Activated T-helper 17 cell treated with anti-CD3 and anti-CD28 coated beads, Interleukin-2, amount 50 U/mL, for 72 hours (primary cell): ENCODE data around the gene LRRC4C. TPM values are rescaled to one million over a fixed set of nuclear protein-coding genes. Genes with fewer than 3 reads are reported as not detected.

Experiments
- ATAC-seq: fragments of 150-1000 bp; cut with Tn5 transposase; replicated peaks from 2 replicates; pipeline ENCODE4 v1.10.0; 2021; ENCODE audit warnings: mild to moderate bottlenecking, moderate library complexity
- H3K27ac Mint-ChIP-seq: one replicate; pipeline ENCODE4 v1.8.0; 2022; ENCODE audit warnings: mixed read lengths
- H3K27me3 Mint-ChIP-seq: one replicate; pipeline ENCODE4 v1.8.0; 2022; ENCODE audit warnings: mixed read lengths
- H3K36me3 Mint-ChIP-seq: one replicate; pipeline ENCODE4 v1.8.0; 2022; ENCODE audit warnings: low read depth, mild to moderate bottlenecking, mixed read lengths
- H3K4me1 Mint-ChIP-seq: one replicate; pipeline ENCODE4 v1.8.0; 2022; ENCODE audit warnings: mixed read lengths
- H3K4me3 Mint-ChIP-seq: one replicate; pipeline ENCODE4 v1.8.0; 2022; ENCODE audit warnings: mild to moderate bottlenecking, mixed read lengths
- H3K9me3 Mint-ChIP-seq: one replicate; pipeline ENCODE4 v1.8.0; 2022; ENCODE audit warnings: mixed read lengths
- total RNA-seq, 2 donors: library from RNA; stranded (reverse); gene quantifications; one replicate each; pipeline ENCODE4 v1.2.3, GENCODE V29; 2022

The LRRC4C gene
- total RNA-seq, 2 donors from 2014 or later: not detected

DNA sequence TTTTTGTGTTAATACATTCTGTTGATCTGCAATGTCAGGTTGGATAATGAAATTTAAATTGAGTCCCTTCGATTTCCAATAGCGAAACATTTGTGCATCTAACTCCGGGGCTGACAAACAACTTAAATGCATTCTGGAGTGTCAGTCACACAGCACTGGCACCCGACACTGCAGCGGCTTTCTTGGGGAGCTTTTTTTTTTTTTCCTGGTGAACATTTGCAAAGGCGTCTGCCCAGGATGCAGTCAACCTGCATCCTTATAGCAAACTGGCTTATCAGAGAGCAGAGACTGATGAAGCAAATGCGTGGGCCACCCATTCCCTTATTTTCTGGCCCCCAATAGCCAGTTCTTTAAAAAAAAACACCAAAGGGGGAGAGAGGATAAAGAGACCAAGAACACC is 1167.7 kb downstream of the LRRC4C start:
- no peaks in the 10 kb centered on the region for H3K36me3 Mint-ChIP-seq
- no peak overlapping the region for H3K4me3 Mint-ChIP-seq
- peaks cover 6% of the 10 kb centered on the region for H3K4me1 Mint-ChIP-seq
- no peak for ATAC-seq
- H3K27ac Mint-ChIP-seq: no peak overlapping the region
- H3K9me3 Mint-ChIP-seq: no peaks in the 10 kb centered on the region
- H3K27me3 Mint-ChIP-seq: peaks cover 11% of the 10 kb centered on the region

- Mint-ChIP-seq H3K27me3 (peaks cover 11% of the 10 kb centered on the region), H3K36me3 (no peaks in the 10 kb centered on the region), H3K27ac (no peak overlapping the region), H3K4me3 (no peak overlapping the region), H3K4me1 (peaks cover 6% of the 10 kb centered on the region), H3K9me3 (no peaks in the 10 kb centered on the region)
- ATAC-seq: no peak
Observed at GRCh38 chr11:40291329-40291728, 1168.1 kb downstream of the LRRC4C start.

- H3K9me3 Mint-ChIP-seq: peaks cover under 1% of the 10 kb centered on the region
- peaks cover 11% of the 10 kb centered on the region for H3K27me3 Mint-ChIP-seq
- no peaks in the 10 kb centered on the region for H3K36me3 Mint-ChIP-seq
- no peak overlapping the region for H3K27ac Mint-ChIP-seq
- no peak overlapping the region for H3K4me3 Mint-ChIP-seq
- ATAC-seq: no peak
- peaks cover 6% of the 10 kb centered on the region for H3K4me1 Mint-ChIP-seq
Observed at GRCh38 chr11:40290171-40290631, 1169.3 kb downstream of the LRRC4C start.

- H3K27me3 Mint-ChIP-seq: peaks cover 11% of the 10 kb centered on the region
- H3K36me3 Mint-ChIP-seq: no peaks in the 10 kb centered on the region
- ATAC-seq: no peak
- no peak overlapping the region for H3K4me3 Mint-ChIP-seq
- H3K9me3 Mint-ChIP-seq: peaks cover 6% of the 10 kb centered on the region
- H3K27ac Mint-ChIP-seq: no peak overlapping the region
- peaks cover 6% of the 10 kb centered on the region for H3K4me1 Mint-ChIP-seq
Observed at GRCh38 chr11:40289370-40289769, 1170.1 kb downstream of the LRRC4C start.

- Mint-ChIP-seq H3K9me3 (peaks cover 11% of the 10 kb centered on the region), H3K27ac (no peak overlapping the region), H3K27me3 (peaks cover 3% of the 10 kb centered on the region), H3K4me3 (no peak overlapping the region), H3K4me1 (no peaks in the 10 kb centered on the region), H3K36me3 (no peaks in the 10 kb centered on the region)
- ATAC-seq: no peak
Observed at GRCh38 chr11:40287916-40288803, 1171.3 kb downstream of the LRRC4C start.

DNA sequence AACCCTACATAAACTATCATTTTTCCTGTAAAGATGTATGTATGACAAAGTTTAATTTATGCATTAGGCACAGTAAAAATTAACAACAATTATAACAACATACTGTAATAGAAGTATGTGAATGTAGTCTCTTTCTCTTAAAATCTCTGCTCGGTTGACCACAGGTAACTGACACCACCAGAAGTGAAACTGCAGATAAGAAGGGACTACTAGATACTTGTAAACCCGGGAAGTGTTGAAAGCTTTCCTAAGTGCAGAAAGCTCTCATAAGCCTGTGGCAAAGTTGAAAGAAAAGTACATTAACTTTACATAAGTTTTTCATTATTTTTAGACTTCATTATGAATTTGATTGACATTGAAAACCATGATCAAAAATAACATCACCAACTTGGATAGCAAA is 1173.3 kb downstream of the LRRC4C start:
- Mint-ChIP-seq H3K36me3 (no peaks in the 10 kb centered on the region), H3K4me1 (no peaks in the 10 kb centered on the region), H3K27me3 (no peaks in the 10 kb centered on the region), H3K9me3 (peaks cover 11% of the 10 kb centered on the region), H3K27ac (no peak overlapping the region), H3K4me3 (no peak overlapping the region)
- ATAC-seq: no peak

DNA sequence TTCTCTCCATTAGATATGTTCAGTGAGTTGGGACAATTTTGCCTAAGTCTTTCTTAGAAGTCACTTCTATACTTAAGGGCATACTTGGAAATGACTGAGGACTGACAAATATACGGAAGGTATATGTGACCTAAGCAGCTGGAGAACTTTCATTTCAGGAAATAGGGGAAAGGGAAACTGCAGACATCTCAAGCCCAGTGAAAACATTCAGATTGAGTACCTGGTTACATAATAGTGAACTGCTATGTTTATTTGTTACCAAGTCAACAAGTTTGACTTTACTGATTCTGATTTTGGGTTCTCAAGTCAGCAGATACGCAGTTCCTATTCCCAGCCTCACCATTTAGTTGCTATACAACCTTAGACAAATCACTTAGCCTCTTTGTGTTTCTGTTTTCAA is 1173.9 kb downstream of the LRRC4C start:
- H3K36me3 Mint-ChIP-seq: no peaks in the 10 kb centered on the region
- no peaks in the 10 kb centered on the region for H3K4me1 Mint-ChIP-seq
- no peak for ATAC-seq
- H3K9me3 Mint-ChIP-seq: peaks cover 11% of the 10 kb centered on the region
- no peaks in the 10 kb centered on the region for H3K27me3 Mint-ChIP-seq
- H3K4me3 Mint-ChIP-seq: no peak overlapping the region
- H3K27ac Mint-ChIP-seq: no peak overlapping the region

DNA sequence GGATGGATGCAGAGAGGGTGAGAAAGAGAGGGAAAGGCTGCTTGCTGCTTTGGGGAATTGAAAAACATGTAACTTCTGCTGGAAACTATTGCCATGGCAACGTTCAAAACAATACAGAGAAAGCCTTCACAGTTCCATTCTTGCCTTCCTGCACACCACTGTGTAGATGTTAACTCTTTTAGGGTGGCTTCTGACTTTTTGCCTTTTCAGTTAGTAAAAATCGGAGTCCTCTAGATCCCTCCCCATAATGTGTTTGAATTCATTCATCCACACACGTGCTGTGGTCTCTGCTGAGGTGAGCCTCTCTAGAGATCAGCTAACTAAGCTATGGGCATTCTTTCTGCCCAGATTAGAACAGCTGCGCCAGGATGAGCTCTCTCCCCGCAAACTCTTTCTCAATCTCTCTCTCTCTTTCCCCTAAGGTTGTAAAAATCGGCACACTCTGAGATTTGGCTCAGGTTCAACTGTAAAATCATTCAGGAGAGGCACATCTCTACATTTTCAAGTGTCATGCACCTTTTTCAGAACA is 1178.3 kb downstream of the LRRC4C start:
- no peak overlapping the region for H3K4me3 Mint-ChIP-seq
- H3K27me3 Mint-ChIP-seq: no peaks in the 10 kb centered on the region
- ATAC-seq: no peak
- H3K9me3 Mint-ChIP-seq: peaks cover 22% of the 10 kb centered on the region
- H3K27ac Mint-ChIP-seq: no peak overlapping the region
- H3K4me1 Mint-ChIP-seq: no peaks in the 10 kb centered on the region
- no peaks in the 10 kb centered on the region for H3K36me3 Mint-ChIP-seq

DNA sequence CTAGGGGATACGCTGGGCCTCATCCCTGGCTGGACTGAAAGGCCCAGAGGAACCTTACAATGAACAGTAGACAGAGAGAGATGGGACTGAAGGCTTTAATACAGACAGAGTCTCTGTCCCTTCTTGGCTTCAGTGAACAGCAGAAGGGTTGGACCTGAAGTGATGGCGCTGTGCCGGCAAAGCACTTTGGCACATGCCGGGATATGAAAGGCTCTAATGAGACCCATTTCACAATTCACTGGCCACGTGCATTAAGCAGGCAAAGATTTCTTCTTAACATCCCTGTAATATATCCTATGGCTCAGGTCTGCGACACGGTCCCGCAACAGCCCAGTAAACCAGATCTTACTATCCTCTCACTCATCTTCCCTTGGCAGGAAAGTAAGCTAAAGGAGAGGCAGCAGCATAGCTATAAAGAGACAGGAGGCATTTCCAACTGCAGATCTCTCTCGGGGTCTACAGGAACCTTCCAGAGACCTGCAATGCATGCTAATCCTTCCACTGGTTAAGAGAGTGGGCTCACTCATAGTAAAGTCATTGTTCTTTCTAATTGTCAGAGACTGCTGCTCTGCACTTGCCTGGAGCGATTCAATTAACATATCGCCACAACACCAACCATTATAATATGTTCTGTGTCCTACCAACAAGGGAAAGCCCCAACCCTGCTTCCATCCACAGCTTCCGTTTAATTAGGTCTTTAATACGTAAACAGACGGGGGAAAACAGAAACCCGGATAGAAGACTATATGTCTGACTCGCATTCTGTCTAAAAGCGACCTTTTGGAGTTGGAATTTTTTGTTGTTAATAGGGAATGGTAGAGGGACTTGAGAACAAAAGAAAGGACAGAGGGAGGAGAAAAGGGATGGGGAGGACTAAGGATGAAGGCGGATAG is 1179.0 kb downstream of the LRRC4C start:
- H3K4me3 Mint-ChIP-seq: no peak overlapping the region
- ATAC-seq: no peak
- H3K36me3 Mint-ChIP-seq: no peaks in the 10 kb centered on the region
- peaks cover 22% of the 10 kb centered on the region for H3K9me3 Mint-ChIP-seq
- no peaks in the 10 kb centered on the region for H3K4me1 Mint-ChIP-seq
- H3K27me3 Mint-ChIP-seq: no peaks in the 10 kb centered on the region
- H3K27ac Mint-ChIP-seq: no peak overlapping the region

GRCh38 chr11:40276960-40277359 is 1182.5 kb downstream of the LRRC4C start:
- H3K27me3 Mint-ChIP-seq: no peaks in the 10 kb centered on the region
- H3K36me3 Mint-ChIP-seq: no peaks in the 10 kb centered on the region
- no peak overlapping the region for H3K27ac Mint-ChIP-seq
- H3K4me3 Mint-ChIP-seq: no peak overlapping the region
- no peak for ATAC-seq
- no peaks in the 10 kb centered on the region for H3K4me1 Mint-ChIP-seq
- peaks cover 15% of the 10 kb centered on the region for H3K9me3 Mint-ChIP-seq

DNA sequence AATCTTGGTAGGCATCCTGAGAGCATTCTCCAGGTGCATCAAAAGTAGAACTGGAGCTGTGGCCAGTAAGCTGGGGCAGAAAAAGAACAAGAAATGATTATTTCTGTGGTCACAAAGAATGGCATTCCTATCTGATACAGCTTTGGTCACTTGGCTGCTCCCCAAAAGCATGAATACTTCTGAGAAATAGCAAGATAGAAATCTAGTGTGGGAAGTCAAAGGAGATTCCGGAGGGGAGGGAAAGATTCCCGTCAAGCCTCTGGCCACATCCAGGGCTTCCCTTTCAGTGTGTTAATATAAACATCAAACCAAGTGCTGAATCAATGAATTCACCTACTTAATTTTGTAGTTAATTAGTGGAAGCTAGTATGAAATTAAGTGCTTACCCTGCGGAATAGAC is 1185.4 kb downstream of the LRRC4C start:
- Mint-ChIP-seq H3K4me1 (no peaks in the 10 kb centered on the region), H3K27ac (no peak overlapping the region), H3K36me3 (no peaks in the 10 kb centered on the region), H3K27me3 (no peaks in the 10 kb centered on the region), H3K9me3 (peaks cover 20% of the 10 kb centered on the region), H3K4me3 (no peak overlapping the region)
- no peak for ATAC-seq

GRCh38 chr11:40273192-40273732 is 1186.2 kb downstream of the LRRC4C start:
- Mint-ChIP-seq H3K9me3 (peaks cover 20% of the 10 kb centered on the region), H3K4me3 (no peak overlapping the region), H3K27me3 (no peaks in the 10 kb centered on the region), H3K27ac (no peak overlapping the region), H3K36me3 (no peaks in the 10 kb centered on the region), H3K4me1 (no peaks in the 10 kb centered on the region)
- no peak for ATAC-seq

DNA sequence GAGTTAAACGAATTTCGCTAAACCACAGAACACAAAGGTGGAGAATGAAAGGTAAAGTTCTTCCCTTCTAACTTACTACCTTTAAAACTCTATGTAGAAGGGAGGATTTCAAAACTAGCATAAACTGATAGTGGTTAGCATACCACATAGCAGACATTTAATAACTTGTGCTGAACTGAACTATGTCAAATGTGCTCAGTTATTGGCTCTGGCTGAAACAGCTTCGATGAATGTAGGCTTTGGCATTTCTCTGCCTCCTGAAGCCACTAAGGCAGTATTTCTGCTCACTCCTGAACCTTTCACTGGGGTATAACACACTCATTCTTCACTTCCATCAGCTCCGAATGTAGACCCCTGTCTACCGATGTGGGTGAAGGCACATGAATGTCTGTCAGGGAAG is 1188.1 kb downstream of the LRRC4C start:
- Mint-ChIP-seq H3K4me3 (no peak overlapping the region), H3K4me1 (no peaks in the 10 kb centered on the region), H3K27me3 (no peaks in the 10 kb centered on the region), H3K27ac (no peak overlapping the region), H3K9me3 (peaks cover 10% of the 10 kb centered on the region), H3K36me3 (no peaks in the 10 kb centered on the region)
- ATAC-seq: no peak

DNA sequence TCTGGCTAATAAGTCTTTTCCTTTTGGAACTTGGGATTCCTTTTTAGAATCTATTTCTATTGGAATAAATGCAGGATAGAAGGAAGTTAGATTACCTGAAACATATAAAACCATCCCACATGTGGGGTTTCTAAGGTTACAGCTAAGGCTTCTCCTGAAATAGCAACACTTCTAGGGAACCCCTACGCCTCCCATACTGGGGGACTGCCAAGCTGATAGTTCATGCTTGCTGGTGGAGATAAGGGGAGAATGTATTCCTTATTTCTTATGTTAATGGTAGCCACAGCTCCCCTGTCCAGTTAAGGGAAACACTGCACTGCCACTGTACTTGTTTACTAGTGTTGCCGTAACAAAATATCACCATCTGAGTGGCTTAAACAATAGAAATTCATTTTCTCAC is 1189.6 kb downstream of the LRRC4C start:
- H3K36me3 Mint-ChIP-seq: no peaks in the 10 kb centered on the region
- no peak overlapping the region for H3K4me3 Mint-ChIP-seq
- no peaks in the 10 kb centered on the region for H3K27me3 Mint-ChIP-seq
- H3K27ac Mint-ChIP-seq: no peak overlapping the region
- no peak for ATAC-seq
- H3K9me3 Mint-ChIP-seq: peaks cover 18% of the 10 kb centered on the region
- H3K4me1 Mint-ChIP-seq: no peaks in the 10 kb centered on the region
